Right cardiac atrium (tissue), 5 donors: ENCODE measurements around the gene SND1. TPM values are rescaled to one million over a fixed set of nuclear protein-coding genes. Genes with fewer than 3 reads are reported as not detected.

Experiments
- ATAC-seq, 2 donors: fragments of 200-7000 bp; cut with Tn5 transposase; one replicate each; pipeline versions ENCODE4 v1.8.0 to v1.9.1; 2020; ENCODE audit warnings: moderate library complexity in 2 of 2, mild to moderate bottlenecking in 1 of 2
- DNase-seq, 3 donors: peaks; one replicate each; pipeline ENCODE4 v3.0.0-alpha.2; 2020
- H3K27ac ChIP-seq: one replicate; pipeline ENCODE4 v1.5.1; 2013; ENCODE audit warnings: mild to moderate bottlenecking, low read length, control low read depth, moderate library complexity
- H3K27me3 ChIP-seq: one replicate; pipeline ENCODE4 v1.6.1; 2013; ENCODE audit not compliant: control insufficient read depth, insufficient read depth
- H3K4me1 ChIP-seq: one replicate; pipeline ENCODE4 v1.6.1; 2013; ENCODE audit warnings: low read length; ENCODE audit not compliant: control insufficient read depth, insufficient read depth
- H3K4me3 ChIP-seq: one replicate; pipeline ENCODE4 v1.5.1; 2013; ENCODE audit warnings: low read length, control low read depth
- H3K9me3 ChIP-seq: one replicate; pipeline ENCODE4 v1.6.1; 2013; ENCODE audit warnings: low read length; ENCODE audit not compliant: control insufficient read depth
- WGBS: extraction: QIAGEN DNeasy Blood & Tissue Kit; methylation state at CpG from one replicate; pipeline ENCODE4 v1.1.7; 2013; 5-methylcytosine and 5-hydroxymethylcytosine counted together
- intact Hi-C, 4 donors: fragments of 100-400 bp; cut with DNase I; formaldehyde crosslinking; loops; one replicate each; pipeline versions ENCODE4 v1.11.0 to v1.14.0; 2022 to 2023
- polyA plus RNA-seq: library from polyadenylated mRNA; stranded (reverse); fragments of 200-250 nt; gene quantifications from one replicate; pipeline ENCODE4 v1.2.3, GENCODE V29; 2013
- total RNA-seq, 4 donors: library from RNA; stranded (reverse); fragmentation: NEBNext Ultra II Directional; extraction: Animal tissue kit (Norgen Biotek cat#: 25700); gene quantifications; one replicate each; pipeline ENCODE4 v1.2.1, GENCODE V29; 2021
- donor health status: healthy with polysubstance abuse.
- donor health status: DM: no; HTN: yes; CAD: no.
- donor health status: DM: no; HTN: no; CAD: no.
- donor health status: DM: no; HTN: yes; CAD: no; lungs with severe emphysema.
- donor health status: DM: yes; HTN: yes; CAD: no.

SND1 gene
- total and polyA plus RNA-seq, 5 donors: 50.0 to 107 (median 89.3) TPM

GRCh38 chr7:127940381-127941160, 288.6 kb downstream of the SND1 start:
- Histone ChIP-seq H3K4me3 (no peak overlapping the region), H3K27ac (no peak overlapping the region), H3K27me3 (no peaks in the 10 kb centered on the region), H3K9me3 (no peaks in the 10 kb centered on the region), H3K4me1 (peaks cover 2% of the 10 kb centered on the region)
- WGBS: 65% methylated on average over 5 of the region's 5 CpGs
- intact Hi-C loops: no loop called here
- ATAC-seq: peak; percentile 46 to 58
- DNase-seq: peak in 2 of 3 donors; percentile 33 to 59

- Histone ChIP-seq H3K27me3 (no peaks in the 10 kb centered on the region), H3K4me3 (no peak overlapping the region), H3K9me3 (no peaks in the 10 kb centered on the region), H3K27ac (no peak overlapping the region), H3K4me1 (no peaks in the 10 kb centered on the region)
- ATAC-seq: no peak
- DNase-seq: no peak
- intact Hi-C loops: no loop called here
- WGBS: 90% methylated on average over 8 of the region's 8 CpGs
Observed at GRCh38 chr7:127941476-127942210, 289.6 kb downstream of the SND1 start.

DNA sequence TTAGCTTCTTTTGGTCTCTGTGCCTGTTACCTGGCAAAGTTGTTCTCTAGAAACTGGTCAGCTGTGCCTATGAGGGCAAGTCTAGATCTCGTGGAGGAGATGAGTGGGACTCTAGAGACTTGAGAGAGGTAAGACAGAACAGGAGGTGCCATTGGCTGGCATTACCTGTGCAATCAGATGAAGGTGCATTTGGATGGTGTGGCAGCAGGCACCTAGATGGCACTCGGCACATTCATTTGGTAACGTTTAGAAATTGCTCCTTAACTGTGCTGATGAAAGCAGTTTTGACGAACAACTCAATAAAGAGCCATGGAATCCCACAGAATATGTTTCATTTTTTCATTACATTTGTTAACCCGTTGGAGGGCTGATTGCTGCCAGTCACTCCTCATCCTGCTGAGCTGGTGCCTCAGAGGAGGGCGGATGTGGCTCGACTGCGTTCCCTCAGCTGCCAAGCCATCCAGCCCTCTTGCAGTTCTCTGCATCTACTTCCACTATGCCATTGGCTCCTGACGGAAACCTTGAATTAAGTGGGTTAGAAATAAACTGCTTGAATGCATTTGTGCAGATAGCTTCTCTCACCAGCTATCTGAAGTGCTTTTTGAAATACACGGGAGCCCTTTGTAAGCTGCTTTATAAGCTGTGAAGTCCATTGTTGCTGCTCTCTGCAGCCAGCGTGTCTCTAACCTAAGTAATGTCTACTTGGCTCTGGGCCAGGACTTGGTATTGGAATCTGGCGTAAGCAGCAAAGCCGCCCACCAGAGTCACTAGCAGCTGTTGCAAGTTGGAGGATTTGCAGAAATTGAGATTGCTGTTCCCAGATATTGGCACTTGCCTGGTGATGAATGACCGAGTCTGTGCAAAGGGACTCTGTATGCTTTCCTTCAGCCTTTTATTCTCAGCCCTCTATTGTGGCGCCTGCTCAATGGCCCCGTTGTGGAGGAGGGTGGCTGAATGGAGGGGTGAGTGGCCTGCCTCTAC, 291.8 kb downstream of the SND1 start:
- ATAC-seq: peak; percentile 39 to 43
- WGBS: 65% methylated on average over 16 of the region's 16 CpGs
- Histone ChIP-seq H3K4me1 (no peaks in the 10 kb centered on the region), H3K9me3 (no peaks in the 10 kb centered on the region), H3K27ac (no peak overlapping the region), H3K27me3 (no peaks in the 10 kb centered on the region), H3K4me3 (no peak overlapping the region)
- intact Hi-C loops: no loop called here
- DNase-seq: peak; percentile 37 to 52 (median 47)

- H3K27ac ChIP-seq: no peak overlapping the region
- no peak overlapping the region for H3K4me3 ChIP-seq
- ATAC-seq (no peak), DNase-seq (no peak)
- no peaks in the 10 kb centered on the region for H3K9me3 ChIP-seq
- H3K4me1 ChIP-seq: no peaks in the 10 kb centered on the region
- no peaks in the 10 kb centered on the region for H3K27me3 ChIP-seq
- intact Hi-C loops: no loop called here
Observed at GRCh38 chr7:127946111-127946510, 294.1 kb downstream of the SND1 start.

DNA sequence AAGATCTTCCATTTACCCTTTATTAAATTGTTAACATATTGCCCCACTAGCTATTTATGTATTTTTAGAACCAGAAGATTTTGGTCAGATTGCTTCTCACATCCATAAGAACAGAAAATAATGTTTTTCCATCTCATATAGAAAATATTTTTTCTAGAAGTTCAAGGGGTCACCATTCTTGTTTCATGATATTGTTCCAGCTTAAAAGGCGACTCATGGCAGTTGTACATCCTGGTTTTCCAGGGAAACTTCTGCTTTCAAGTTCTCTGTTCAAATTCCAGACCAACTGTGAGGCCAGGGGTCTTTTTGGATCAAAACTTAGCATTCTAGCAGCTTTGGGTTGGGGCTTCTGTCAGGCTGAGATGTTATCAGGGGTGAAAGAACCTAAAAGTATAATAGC, 294.9 kb downstream of the SND1 start:
- ATAC-seq: no peak
- 94% methylated on average over 1 of the region's 1 CpG for WGBS
- intact Hi-C loops: no loop called here

GRCh38 chr7:127948312-127948711, 296.3 kb downstream of the SND1 start:
- intact Hi-C loops: no loop called here
- H3K9me3 ChIP-seq: no peaks in the 10 kb centered on the region
- ATAC-seq (no peak), DNase-seq (no peak)
- H3K4me1 ChIP-seq: no peaks in the 10 kb centered on the region
- H3K27me3 ChIP-seq: no peaks in the 10 kb centered on the region
- H3K27ac ChIP-seq: no peak overlapping the region
- 93% methylated on average over 2 of the region's 2 CpGs for WGBS
- H3K4me3 ChIP-seq: no peak overlapping the region

More for the DNA sequence above, 294.9 kb downstream of the SND1 start:
- no peak overlapping the region for H3K27ac ChIP-seq
- H3K4me1 ChIP-seq: no peaks in the 10 kb centered on the region
- no peak overlapping the region for H3K4me3 ChIP-seq
- no peak for DNase-seq
- no peaks in the 10 kb centered on the region for H3K27me3 ChIP-seq
- no peaks in the 10 kb centered on the region for H3K9me3 ChIP-seq

DNA sequence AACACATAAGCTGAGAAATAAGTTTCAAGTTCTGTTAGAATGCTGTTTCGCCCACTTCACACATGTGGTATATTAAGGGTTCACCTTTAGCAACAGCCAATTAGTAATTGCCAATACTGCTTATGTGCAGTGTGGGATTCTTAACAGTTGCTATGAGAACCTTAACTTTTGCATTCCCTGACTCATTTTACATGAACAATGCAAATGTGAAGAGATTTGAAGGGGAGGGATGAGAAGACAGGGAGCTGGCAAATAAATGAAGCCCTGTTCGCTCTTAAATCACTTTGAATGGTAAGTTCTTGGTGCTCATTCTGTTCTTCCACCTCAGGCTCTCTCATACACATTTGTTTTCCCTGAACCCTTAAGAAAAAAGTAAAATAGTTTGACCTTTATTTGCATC, 296.9 kb downstream of the SND1 start:
- H3K4me3 ChIP-seq: no peak overlapping the region
- WGBS: 96% methylated on average over 2 of the region's 2 CpGs
- intact Hi-C loops: no loop called here
- H3K27me3 ChIP-seq: no peaks in the 10 kb centered on the region
- ATAC-seq: no peak
- no peaks in the 10 kb centered on the region for H3K4me1 ChIP-seq
- no peaks in the 10 kb centered on the region for H3K9me3 ChIP-seq
- H3K27ac ChIP-seq: no peak overlapping the region
- no peak for DNase-seq

DNA sequence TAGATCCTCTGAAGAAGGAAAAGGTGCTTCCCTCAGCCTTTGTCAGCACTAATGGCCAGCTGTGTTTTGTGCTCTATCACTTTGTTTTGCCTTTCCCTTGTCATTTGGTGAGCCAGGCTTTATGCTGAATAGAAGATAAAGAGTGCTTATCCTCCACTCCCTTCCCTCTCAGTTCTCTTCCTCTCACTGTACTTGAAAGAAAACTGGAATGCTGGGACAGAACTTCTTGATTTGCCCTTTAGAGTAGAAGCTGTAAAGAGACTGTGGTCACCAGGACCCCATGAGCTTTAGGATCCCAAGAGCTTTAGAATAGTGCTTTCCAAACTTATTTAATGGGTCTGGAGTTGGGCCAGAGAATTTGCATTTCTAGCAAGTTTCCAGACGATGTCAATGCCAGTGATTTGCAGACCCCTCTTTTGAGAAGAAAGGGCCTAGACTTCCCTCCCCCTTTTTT, 297.8 kb downstream of the SND1 start:
- no peak for DNase-seq
- 70% methylated on average over 1 of the region's 1 CpG for WGBS
- Histone ChIP-seq H3K9me3 (no peaks in the 10 kb centered on the region), H3K4me3 (no peak overlapping the region), H3K4me1 (peaks cover 3% of the 10 kb centered on the region), H3K27ac (no peak overlapping the region), H3K27me3 (no peaks in the 10 kb centered on the region)
- ATAC-seq: no peak
- intact Hi-C loops: no loop called here

- H3K27me3 ChIP-seq: no peaks in the 10 kb centered on the region
- H3K4me1 ChIP-seq: peaks cover 7% of the 10 kb centered on the region
- WGBS: 89% methylated on average over 6 of the region's 6 CpGs
- ATAC-seq (no peak), DNase-seq (no peak)
- no peak overlapping the region for H3K27ac ChIP-seq
- no peaks in the 10 kb centered on the region for H3K9me3 ChIP-seq
- H3K4me3 ChIP-seq: no peak overlapping the region
- intact Hi-C loops: no loop called here
Observed at GRCh38 chr7:127950233-127950935, 298.4 kb downstream of the SND1 start.
